Glomerular visceral epithelial cell (primary cell): Measurements from ENCODE around the gene TARS2.

Source experiments
- DNase-seq: peaks from one replicate; pipeline ENCODE4 v3.0.0-alpha.2; 2016; ENCODE audit errors: extremely low spot score

Gene TARS2

DNA sequence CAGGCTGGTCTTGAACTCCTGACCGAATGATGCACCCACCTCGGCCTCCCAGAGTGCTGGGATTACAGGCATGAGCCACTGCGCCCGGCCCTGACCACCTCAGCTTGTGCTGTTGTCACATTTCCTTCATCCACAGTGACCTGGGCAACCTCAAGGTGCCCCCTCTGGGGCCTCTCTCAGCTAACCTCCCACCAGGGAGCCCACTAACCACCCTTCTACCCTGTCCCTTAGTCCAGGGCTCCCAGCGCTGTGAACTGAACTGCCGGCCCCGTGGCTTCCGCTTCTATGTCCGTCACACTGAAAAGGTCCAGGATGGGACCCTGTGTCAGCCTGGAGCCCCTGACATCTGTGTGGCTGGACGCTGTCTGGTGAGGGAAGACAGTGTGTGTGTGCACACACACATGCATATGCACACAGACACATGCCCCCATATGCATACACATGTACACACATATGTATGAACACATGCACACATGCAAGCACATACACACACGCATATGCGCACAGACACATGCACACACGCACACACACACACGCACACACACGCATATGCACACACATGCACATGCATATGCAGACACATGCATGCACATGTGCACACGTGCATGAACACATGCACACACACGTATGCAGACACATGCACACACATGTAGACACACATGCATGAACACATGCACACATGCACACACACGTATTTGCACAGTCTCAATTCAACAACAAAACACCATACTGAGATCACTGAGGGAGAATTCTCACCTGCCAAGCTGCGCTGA lies 68.2 kb downstream of the TARS2 start:
- DNase-seq, result no peak

DNA sequence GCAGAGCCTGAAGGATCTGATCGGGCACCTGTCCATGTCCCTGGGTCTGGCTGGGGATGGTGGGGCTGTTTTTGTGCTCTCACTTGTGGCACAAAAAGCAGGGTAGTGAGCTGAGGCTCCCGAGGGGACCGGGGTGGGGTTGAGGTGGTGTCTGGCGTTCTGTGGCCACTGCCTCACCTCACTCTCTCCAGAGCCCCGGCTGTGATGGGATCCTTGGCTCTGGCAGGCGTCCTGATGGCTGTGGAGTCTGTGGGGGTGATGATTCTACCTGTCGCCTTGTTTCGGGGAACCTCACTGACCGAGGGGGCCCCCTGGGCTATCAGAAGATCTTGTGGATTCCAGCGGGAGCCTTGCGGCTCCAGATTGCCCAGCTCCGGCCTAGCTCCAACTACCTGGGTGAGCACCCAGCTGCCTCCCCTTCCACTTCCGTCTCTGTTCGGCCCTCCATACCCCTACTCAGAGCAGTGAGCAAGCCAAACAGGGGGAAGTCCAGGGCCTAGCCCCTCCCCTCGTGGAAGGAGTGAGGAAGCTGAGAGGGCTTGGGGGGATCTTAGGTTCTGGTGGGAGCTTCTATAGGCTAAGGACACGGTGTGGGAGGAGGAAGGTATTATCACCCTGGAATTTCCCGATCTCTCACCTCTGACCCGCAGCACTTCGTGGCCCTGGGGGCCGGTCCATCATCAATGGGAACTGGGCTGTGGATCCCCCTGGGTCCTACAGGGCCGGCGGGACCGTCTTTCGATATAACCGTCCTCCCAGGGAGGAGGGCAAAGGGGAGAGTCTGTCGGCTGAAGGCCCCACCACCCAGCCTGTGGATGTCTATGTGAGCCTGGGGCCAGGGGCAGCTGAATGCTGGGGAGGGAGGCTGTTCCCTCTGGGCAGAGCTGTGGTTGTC lies 69.0 kb downstream of the TARS2 start:
- no peak for DNase-seq

- no peak for DNase-seq
Observed at GRCh38 chr1:150557065-150557600, 69.9 kb downstream of the TARS2 start.
